CD4-positive, alpha-beta memory T cell (primary cell): Measurements from ENCODE around the gene EFHC1. TPM values are rescaled to one million over a fixed set of nuclear protein-coding genes. Genes with fewer than 3 reads are reported as not detected.
A peak's percentile ranks its signal among the peaks of the same experiment; 100 is the strongest.

Source experiments
- CTCF ChIA-PET: fragments of 350-600 bp; sonication (Branson Sonifier 250); formaldehyde crosslinking; loops from one replicate; lab custom pipeline; 2021; ENCODE audit warnings: inconsistent platforms; ENCODE audit not compliant: partially characterized antibody; lab: Charles Lee
- POLR2A ChIA-PET: fragments of 350-600 bp; sonication (Branson Sonifier 250); formaldehyde crosslinking; loops from one replicate; lab custom pipeline; 2021; ENCODE audit not compliant: partially characterized antibody; lab: Charles Lee
- DNase-seq, 5 donors: peaks; one replicate each; pipeline versions ENCODE4 v3.0.0 to v3.0.0-alpha.2; 2020 to 2022; ENCODE audit warnings: mixed read lengths in 1 of 5
- H3K27ac ChIP-seq: one replicate; pipeline ENCODE4 v1.7.0; 2013; ENCODE audit warnings: low read depth, low read length
- H3K27me3 ChIP-seq: 2 replicates; pipeline ENCODE4 v1.7.0; 2013; ENCODE audit warnings: mild to moderate bottlenecking, low read length, moderate library complexity; ENCODE audit not compliant: insufficient read depth
- H3K36me3 ChIP-seq: 2 replicates; pipeline ENCODE4 v1.7.0; 2013; ENCODE audit warnings: mild to moderate bottlenecking, low read length, moderate library complexity; ENCODE audit not compliant: insufficient read depth
- H3K4me1 ChIP-seq: 2 replicates; pipeline ENCODE4 v1.7.0; 2013; ENCODE audit warnings: mild to moderate bottlenecking, low read length, moderate library complexity; ENCODE audit not compliant: insufficient read depth
- H3K4me3 ChIP-seq, 2 donors: one replicate each; pipeline ENCODE4 v1.7.0; 2013; ENCODE audit warnings: low read length in 2 of 2, mild to moderate bottlenecking in 1 of 2
- H3K9me3 ChIP-seq, 2 donors: one replicate each; pipeline ENCODE4 v1.7.0; 2013; ENCODE audit warnings: low read length in 2 of 2, control low read depth in 1 of 2; ENCODE audit not compliant: control insufficient read depth in 1 of 2
- H3K27ac Mint-ChIP-seq, 7 donors: one replicate each; pipeline ENCODE4 v1.8.0; 2020 to 2021; ENCODE audit warnings: mixed read lengths in 7 of 7, mild to moderate bottlenecking in 6 of 7, inconsistent platforms in 3 of 7, moderate library complexity in 3 of 7
- H3K27me3 Mint-ChIP-seq, 2 donors: one replicate each; pipeline ENCODE4 v1.8.0; 2020 to 2021; ENCODE audit warnings: mixed read lengths in 2 of 2
- H3K36me3 Mint-ChIP-seq, 2 donors: one replicate each; pipeline ENCODE4 v1.8.0; 2020 to 2021; ENCODE audit warnings: mixed read lengths in 2 of 2, inconsistent platforms in 1 of 2, mild to moderate bottlenecking in 1 of 2
- H3K4me1 Mint-ChIP-seq, 4 donors: one replicate each; pipeline ENCODE4 v1.8.0; 2020 to 2021; ENCODE audit warnings: mixed read lengths in 4 of 4, mild to moderate bottlenecking in 1 of 4
- H3K4me3 Mint-ChIP-seq, 8 donors: one replicate each; pipeline ENCODE4 v1.8.0; 2020 to 2021; ENCODE audit warnings: mixed read lengths in 8 of 8, mild to moderate bottlenecking in 7 of 8, moderate library complexity in 6 of 8, inconsistent platforms in 3 of 8
- H3K9me3 Mint-ChIP-seq, 8 donors: one replicate each; pipeline ENCODE4 v1.8.0; 2020 to 2021; ENCODE audit warnings: mixed read lengths in 8 of 8, mild to moderate bottlenecking in 5 of 8, inconsistent platforms in 3 of 8, moderate library complexity in 1 of 8
- intact Hi-C: fragments of 100-400 bp; cut with micrococcal nuclease; formaldehyde crosslinking; loops from one replicate; pipeline ENCODE4 v1.15.1; 2023
- polyA plus RNA-seq, 2 donors: library from polyadenylated mRNA; unstranded; fragments of 300-500 nt; fragmentation: Illumina TruSeq; gene quantifications; one replicate each; pipeline ENCODE4 v1.2.3, GENCODE V29; 2021
- total RNA-seq, 2 experiments: library from RNA; stranded (reverse); gene quantifications; one replicate each; pipeline ENCODE4 v1.2.3, GENCODE V29; 2021

The EFHC1 gene
- total and polyA plus RNA-seq, 4 experiments from 2014 or later = 1.5 to 10.4 (median 4.1) TPM

GRCh38 chr6:52403627-52404026 is 16.5 kb upstream of the EFHC1 start:
- intact Hi-C loops = loop anchor here (10.0 kb wide), 1 partner anchor 239 kb away; no protein-coding TSS in a partner anchor
- peaks cover 28 to 48% (median 32%) of the 10 kb centered on the region in 4 donors for H3K4me1 Mint-ChIP-seq
- DNase-seq = no peak
- Histone ChIP-seq H3K9me3 (no peaks in the 10 kb centered on the region), H3K27ac (no peak overlapping the region), H3K27me3 (no peaks in the 10 kb centered on the region), H3K4me3 (no peak overlapping the region), H3K4me1 (peaks cover 29% of the 10 kb centered on the region), H3K36me3 (peaks cover 18% of the 10 kb centered on the region)
- peak overlapping the region in 4 of 7 donors; percentile 35 to 91 (median 61) for H3K27ac Mint-ChIP-seq
- no peaks in the 10 kb centered on the region for H3K27me3 Mint-ChIP-seq
- peaks cover 31 to 33% of the 10 kb centered on the region in 2 donors for H3K36me3 Mint-ChIP-seq
- ChIA-PET POLR2A (interaction anchor here (0.8 to 8.7 kb wide), 4 partner anchors 12 to 118 kb away, joined by 3 to 133 read pairs (median 3); partner anchors contain the start of gene PAQR8), CTCF (interaction anchor here (8.1 to 14.8 kb wide), 4 partner anchors 14 to 117 kb away, joined by 74 to 287 read pairs (median 124); partner anchors contain the start of genes EFHC1, MCM3 and PAQR8)
- H3K4me3 Mint-ChIP-seq = no peak overlapping the region
- H3K9me3 Mint-ChIP-seq = no peaks in the 10 kb centered on the region

- Histone ChIP-seq H3K27ac (no peak overlapping the region), H3K9me3 (no peaks in the 10 kb centered on the region), H3K4me1 (peaks cover 13% of the 10 kb centered on the region), H3K36me3 (peaks cover 18% of the 10 kb centered on the region), H3K27me3 (no peaks in the 10 kb centered on the region), H3K4me3 (no peak overlapping the region)
- Mint-ChIP-seq H3K4me3 (no peak overlapping the region), H3K4me1 (peaks cover 13 to 34% (median 16%) of the 10 kb centered on the region in 4 donors), H3K27ac (peak overlapping the region in 4 of 7 donors; percentile 8 to 51 (median 24)), H3K36me3 (peaks cover 31 to 33% of the 10 kb centered on the region in 2 donors), H3K9me3 (no peaks in the 10 kb centered on the region), H3K27me3 (no peaks in the 10 kb centered on the region)
- CTCF ChIA-PET = interaction anchor here (0.8 to 14.8 kb wide), 7 partner anchors 11 to 257 kb away, joined by 3 to 287 read pairs (median 13); partner anchors contain the start of genes EFHC1, MCM3 and PAQR8
- intact Hi-C loops = loop anchor here (10.0 kb wide), 1 partner anchor 240 kb away; no protein-coding TSS in a partner anchor
- DNase-seq = no peak
- POLR2A ChIA-PET = interaction anchor here (1.1 to 2.0 kb wide), 2 partner anchors 15 to 120 kb away, joined by 5 to 10 read pairs; partner anchors contain the start of gene MCM3
Measured at GRCh38 chr6:52405243-52405642, 14.9 kb upstream of the EFHC1 start.

- Histone ChIP-seq H3K9me3 (no peaks in the 10 kb centered on the region), H3K27me3 (no peaks in the 10 kb centered on the region), H3K4me3 (no peak overlapping the region), H3K4me1 (no peaks in the 10 kb centered on the region), H3K36me3 (peaks cover 18% of the 10 kb centered on the region), H3K27ac (no peak overlapping the region)
- no peaks in the 10 kb centered on the region for H3K9me3 Mint-ChIP-seq
- no peaks in the 10 kb centered on the region for H3K27me3 Mint-ChIP-seq
- peaks cover 31 to 33% of the 10 kb centered on the region in 2 donors for H3K36me3 Mint-ChIP-seq
- peak in 3 of 5 donors; percentile 35 to 43 (median 37) for DNase-seq
- CTCF ChIA-PET = interaction anchor here (0.6 to 14.8 kb wide), 15 partner anchors 9 to 258 kb away, joined by 3 to 287 read pairs (median 4); partner anchors contain the start of genes EFHC1, MCM3 and PAQR8
- POLR2A ChIA-PET = interaction anchor here (1.0 to 1.6 kb wide), 4 partner anchors 12 to 123 kb away, joined by 3 to 5 read pairs (median 4); partner anchors contain the start of genes EFHC1, MCM3 and PAQR8
- peak overlapping the region in 6 of 7 donors; percentile 18 to 88 (median 62) for H3K27ac Mint-ChIP-seq
- H3K4me3 Mint-ChIP-seq = peak overlapping the region in 1 of 8 donors; percentile 13
- intact Hi-C loops = loop anchor here (2.0 to 10.0 kb wide), 2 partner anchors 243 to 255 kb away; no protein-coding TSS in a partner anchor
- H3K4me1 Mint-ChIP-seq = peaks cover 0 to 22% (median 11%) of the 10 kb centered on the region in 4 donors
Measured at GRCh38 chr6:52407467-52407866, 12.7 kb upstream of the EFHC1 start.

GRCh38 chr6:52409499-52409898 is 10.6 kb upstream of the EFHC1 start:
- Histone ChIP-seq H3K36me3 (peaks cover 3% of the 10 kb centered on the region), H3K4me3 (no peak overlapping the region), H3K27ac (no peak overlapping the region), H3K4me1 (no peaks in the 10 kb centered on the region), H3K27me3 (no peaks in the 10 kb centered on the region), H3K9me3 (no peaks in the 10 kb centered on the region)
- no peak overlapping the region for H3K4me3 Mint-ChIP-seq
- H3K9me3 Mint-ChIP-seq = no peaks in the 10 kb centered on the region
- intact Hi-C loops = loop anchor here (10.0 kb wide), 1 partner anchor 245 kb away; no protein-coding TSS in a partner anchor
- H3K27me3 Mint-ChIP-seq = no peaks in the 10 kb centered on the region
- ChIA-PET POLR2A (interaction anchor here (0.7 kb wide), 1 partner anchor 48 kb away, joined by 3 read pairs; the partner anchor contains the start of gene PAQR8), CTCF (interaction anchor here (0.7 to 14.8 kb wide), 3 partner anchors 10 to 123 kb away, joined by 3 to 287 read pairs (median 3); partner anchors contain the start of gene MCM3)
- H3K4me1 Mint-ChIP-seq = peaks cover 0 to 17% (median 7%) of the 10 kb centered on the region in 4 donors
- peak overlapping the region in 5 of 7 donors; percentile 14 to 77 (median 48) for H3K27ac Mint-ChIP-seq
- H3K36me3 Mint-ChIP-seq = peaks cover 17% of the 10 kb centered on the region in 2 donors
- DNase-seq = no peak

- H3K9me3 ChIP-seq = no peaks in the 10 kb centered on the region
- CTCF ChIA-PET = interaction anchor here (0.8 to 1.6 kb wide), 4 partner anchors 9 to 252 kb away, joined by 3 to 4 read pairs (median 3); no protein-coding TSS in a partner anchor
- DNase-seq = no peak
- Mint-ChIP-seq H3K36me3 (peaks cover 3 to 6% of the 10 kb centered on the region in 2 donors), H3K27me3 (no peaks in the 10 kb centered on the region), H3K9me3 (no peaks in the 10 kb centered on the region), H3K4me1 (peaks cover 8 to 21% (median 12%) of the 10 kb centered on the region in 4 donors), H3K27ac (peak overlapping the region in 3 of 7 donors; percentile 14 to 71 (median 14)), H3K4me3 (no peak overlapping the region)
- peaks cover 4% of the 10 kb centered on the region for H3K4me1 ChIP-seq
- no peaks in the 10 kb centered on the region for H3K36me3 ChIP-seq
- no peaks in the 10 kb centered on the region for H3K27me3 ChIP-seq
- no peak overlapping the region for H3K27ac ChIP-seq
- POLR2A ChIA-PET = no interaction called here
- intact Hi-C loops = no loop called here
- H3K4me3 ChIP-seq = no peak overlapping the region
Measured at GRCh38 chr6:52410979-52411378, 9.2 kb upstream of the EFHC1 start.

- intact Hi-C loops = no loop called here
- H3K27ac ChIP-seq = no peak overlapping the region
- Mint-ChIP-seq H3K4me3 (no peak overlapping the region), H3K9me3 (no peaks in the 10 kb centered on the region), H3K36me3 (peaks cover 0 to 3% of the 10 kb centered on the region in 2 donors), H3K27ac (peak overlapping the region in 2 of 7 donors; percentile 30 to 35), H3K4me1 (peaks cover 13 to 29% (median 17%) of the 10 kb centered on the region in 4 donors), H3K27me3 (no peaks in the 10 kb centered on the region)
- POLR2A ChIA-PET = no interaction called here
- peaks cover 9% of the 10 kb centered on the region for H3K4me1 ChIP-seq
- no peaks in the 10 kb centered on the region for H3K27me3 ChIP-seq
- no peaks in the 10 kb centered on the region for H3K36me3 ChIP-seq
- no peak overlapping the region for H3K4me3 ChIP-seq
- CTCF ChIA-PET = interaction anchor here (0.6 to 1.5 kb wide), 2 partner anchors 251 to 949 kb away, joined by 3 read pairs; no protein-coding TSS in a partner anchor
- no peak for DNase-seq
- no peaks in the 10 kb centered on the region for H3K9me3 ChIP-seq
Measured at GRCh38 chr6:52411911-52412310, 8.2 kb upstream of the EFHC1 start.
